H1 (cell line): Measurements from ENCODE around the gene ZNF214. TPM values are rescaled to one million over a fixed set of nuclear protein-coding genes. Genes with fewer than 3 reads are reported as not detected.

Experiments used
- CHD7 ChIP-seq: fragments of 300-600 bp; sonication (generic); IDR thresholded peaks from 2 replicates; pipeline ENCODE4 v1.7.1; 2012; ENCODE audit warnings: low read length, moderate library complexity, mild to moderate bottlenecking, inconsistent platforms; ENCODE audit not compliant: insufficient replicate concordance
- CREB1 ChIP-seq: IDR thresholded peaks from 2 replicates; pipeline ENCODE4 v1.6.1; 2012; ENCODE audit warnings: inconsistent platforms
- EGR1 ChIP-seq: IDR thresholded peaks from 2 replicates; pipeline ENCODE4 v1.6.1; 2011; ENCODE audit warnings: low read depth, low read length, borderline replicate concordance
- KDM1A ChIP-seq: fragments of 200-600, 300-600 bp; sonication (generic); IDR thresholded peaks from 2 replicates; pipeline ENCODE4 v1.7.1; 2016; ENCODE audit warnings: mild to moderate bottlenecking, low read length, borderline replicate concordance
- KDM4A ChIP-seq: IDR thresholded peaks from one replicate; pipeline ENCODE4 v1.7.1; 2012; ENCODE audit warnings: low read depth, mild to moderate bottlenecking, moderate library complexity, low read length, inconsistent platforms; ENCODE audit not compliant: severe bottlenecking
- MAX ChIP-seq: IDR thresholded peaks from 2 replicates; pipeline ENCODE4 v1.6.1; 2012; ENCODE audit warnings: inconsistent platforms
- RBBP5 ChIP-seq: IDR thresholded peaks from 2 replicates; pipeline ENCODE4 v1.7.1; 2012; ENCODE audit warnings: low read depth, mild to moderate bottlenecking, inconsistent platforms, low read length, moderate library complexity, borderline replicate concordance
- SIX5 ChIP-seq: IDR thresholded peaks from 2 replicates; pipeline ENCODE4 v1.6.1; 2011; ENCODE audit warnings: mild to moderate bottlenecking, low read depth, low read length
- polyA plus RNA-seq, 7 experiments: library from polyadenylated mRNA; depleted of rRNA in 3 of 7; stranded (reverse) in 5 of 7; unstranded in 2 of 7; fragments of >200 nt in 5 of 7; fragments of 200-250 nt in 2 of 7; gene quantifications; 1 replicate in 5 of 7; 2 replicates in 1 of 7; 4 replicates in 1 of 7; pipeline versions ENCODE4 v1.2.1 to v1.2.3, GENCODE V29; 2011 to 2013; ENCODE audit warnings: missing spikeins in 2 of 7, mixed read lengths in 2 of 7
- total RNA-seq: library from RNA; stranded (reverse); fragmentation: NEBNext Ultra II Directional; extraction: Animal tissue kit (Norgen Biotek cat#: 25700); gene quantifications from 2 replicates; pipeline ENCODE4 v1.2.1, GENCODE V29; 2021
- TF ChIP-seq, protein P1 (sequence below): IDR thresholded peaks from 2 replicates; pipeline ENCODE4 v1.6.1; 2012; ENCODE audit warnings: low read length, inconsistent platforms

ZNF214 gene
- total and polyA plus RNA-seq, 2 of the 8 experiments (the other 6 are each of a cell fraction or from before 2014, with no cell fraction given): 0.80 to 3.2 TPM

GRCh38 chr11:6992026-6992425 is 28.1 kb downstream of the ZNF214 start (continued):
- no peak for TF ChIP-seq CHD7
- no peak for TF ChIP-seq KDM4A
- no peak for TF ChIP-seq SIX5
- no peak for TF ChIP-seq CREB1
- TF ChIP-seq MAX: no peak
- no peak for TF ChIP-seq KDM1A
- no peak for TF ChIP-seq EGR1
- TF ChIP-seq, protein P1, sequence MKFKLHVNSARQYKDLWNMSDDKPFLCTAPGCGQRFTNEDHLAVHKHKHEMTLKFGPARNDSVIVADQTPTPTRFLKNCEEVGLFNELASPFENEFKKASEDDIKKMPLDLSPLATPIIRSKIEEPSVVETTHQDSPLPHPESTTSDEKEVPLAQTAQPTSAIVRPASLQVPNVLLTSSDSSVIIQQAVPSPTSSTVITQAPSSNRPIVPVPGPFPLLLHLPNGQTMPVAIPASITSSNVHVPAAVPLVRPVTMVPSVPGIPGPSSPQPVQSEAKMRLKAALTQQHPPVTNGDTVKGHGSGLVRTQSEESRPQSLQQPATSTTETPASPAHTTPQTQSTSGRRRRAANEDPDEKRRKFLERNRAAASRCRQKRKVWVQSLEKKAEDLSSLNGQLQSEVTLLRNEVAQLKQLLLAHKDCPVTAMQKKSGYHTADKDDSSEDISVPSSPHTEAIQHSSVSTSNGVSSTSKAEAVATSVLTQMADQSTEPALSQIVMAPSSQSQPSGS: no peak
- TF ChIP-seq RBBP5: no peak
